Thyroid gland (tissue), 4 donors: Measurements from ENCODE around the gene ODF4. TPM values are rescaled to one million over a fixed set of nuclear protein-coding genes. Genes with fewer than 3 reads are reported as not detected.

Source experiments
- DNase-seq, 2 donors: peaks; one replicate each; pipeline ENCODE4 v3.0.0-alpha.2; 2019
- H3K27ac ChIP-seq, 3 donors: fragments of 200-600 bp; sonication (generic); 1 replicate in 2 of 3; 2 replicates in 1 of 3; pipeline ENCODE4 v1.5.1; 2016 to 2019; ENCODE audit warnings: mild to moderate bottlenecking in 1 of 3, moderate library complexity in 1 of 3
- H3K27me3 ChIP-seq: fragments of 200-600 bp; sonication (generic); one replicate; pipeline ENCODE4 v1.5.1; 2019
- H3K36me3 ChIP-seq, 2 donors: fragments of 200-600 bp; sonication (generic); one replicate each; pipeline ENCODE4 v1.5.1; 2016 to 2019
- H3K4me1 ChIP-seq, 2 donors: fragments of 200-600 bp; sonication (generic); one replicate each; pipeline ENCODE4 v1.5.1; 2017 to 2019
- H3K4me3 ChIP-seq, 3 donors: fragments of 200-600 bp; sonication (generic); replicated peaks in 1 of 3; 1 replicate in 2 of 3; 2 replicates in 1 of 3; pipeline ENCODE4 v1.5.1; 2016; ENCODE audit warnings: mild to moderate bottlenecking in 1 of 3
- H3K9me3 ChIP-seq: fragments of 200-600 bp; sonication (generic); one replicate; pipeline ENCODE4 v1.5.1; 2017
- POLR2A ChIP-seq, 2 donors: fragments of 450-650 bp; IDR thresholded peaks; one replicate each; pipeline ENCODE4 v1.6.1; 2017; ENCODE audit warnings: antibody characterized with exemption in 2 of 2, mild to moderate bottlenecking in 2 of 2, moderate library complexity in 1 of 2
- WGBS, 2 donors: methylation state at CpG; one replicate each; pipeline ENCODE4 v1.1.5; 2017; 5-methylcytosine and 5-hydroxymethylcytosine counted together
- intact Hi-C: fragments of 100-400 bp; cut with DNase I; formaldehyde crosslinking; loops from one replicate; pipeline ENCODE4 v1.15.1; 2023
- total RNA-seq, 4 donors: library from RNA; depleted of rRNA; stranded (reverse); fragments of >200 nt; gene quantifications; one replicate each; pipeline ENCODE4 v1.2.3, GENCODE V29; 2016
- TF ChIP-seq, protein P1 (sequence below), 6 experiments: fragments of 200-600 bp in 3 of 6; fragments of 450-650 bp in 3 of 6; sonication (generic) in 3 of 6; IDR thresholded peaks; one replicate each; pipeline ENCODE4 v1.5.1; 2016 to 2019; ENCODE audit warnings: antibody characterized with exemption in 6 of 6, mild to moderate bottlenecking in 2 of 6, inconsistent platforms in 1 of 6, moderate library complexity in 1 of 6

The ODF4 gene, protein sequence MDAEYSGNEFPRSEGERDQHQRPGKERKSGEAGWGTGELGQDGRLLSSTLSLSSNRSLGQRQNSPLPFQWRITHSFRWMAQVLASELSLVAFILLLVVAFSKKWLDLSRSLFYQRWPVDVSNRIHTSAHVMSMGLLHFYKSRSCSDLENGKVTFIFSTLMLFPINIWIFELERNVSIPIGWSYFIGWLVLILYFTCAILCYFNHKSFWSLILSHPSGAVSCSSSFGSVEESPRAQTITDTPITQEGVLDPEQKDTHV
- total RNA-seq: not detected

DNA sequence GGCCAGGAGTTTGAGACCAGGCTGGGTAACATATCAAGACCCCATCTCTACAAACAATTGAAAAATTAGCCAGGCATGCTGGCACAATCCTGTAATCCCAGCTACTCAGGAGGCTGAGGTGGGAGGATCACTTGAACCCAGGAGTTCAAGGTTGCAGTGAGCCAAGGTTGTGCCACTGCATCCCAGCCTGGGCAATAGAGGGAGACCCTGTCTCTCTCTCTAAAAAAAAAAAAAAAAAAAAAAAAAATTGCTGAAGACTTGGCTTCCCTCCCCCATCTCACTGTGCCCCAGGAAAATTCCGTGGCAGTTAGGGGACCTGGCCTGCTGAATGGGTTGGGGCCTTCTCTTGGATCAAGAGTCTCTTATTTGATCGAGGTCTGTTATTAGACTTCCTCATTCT is at the start of gene ODF4:
Gene ODF4 (plus strand): TSS at position 301 of the 400 bp plus-strand sequence. CDS start 212 bp downstream, outside the sequence.
- TF ChIP-seq, protein P1, sequence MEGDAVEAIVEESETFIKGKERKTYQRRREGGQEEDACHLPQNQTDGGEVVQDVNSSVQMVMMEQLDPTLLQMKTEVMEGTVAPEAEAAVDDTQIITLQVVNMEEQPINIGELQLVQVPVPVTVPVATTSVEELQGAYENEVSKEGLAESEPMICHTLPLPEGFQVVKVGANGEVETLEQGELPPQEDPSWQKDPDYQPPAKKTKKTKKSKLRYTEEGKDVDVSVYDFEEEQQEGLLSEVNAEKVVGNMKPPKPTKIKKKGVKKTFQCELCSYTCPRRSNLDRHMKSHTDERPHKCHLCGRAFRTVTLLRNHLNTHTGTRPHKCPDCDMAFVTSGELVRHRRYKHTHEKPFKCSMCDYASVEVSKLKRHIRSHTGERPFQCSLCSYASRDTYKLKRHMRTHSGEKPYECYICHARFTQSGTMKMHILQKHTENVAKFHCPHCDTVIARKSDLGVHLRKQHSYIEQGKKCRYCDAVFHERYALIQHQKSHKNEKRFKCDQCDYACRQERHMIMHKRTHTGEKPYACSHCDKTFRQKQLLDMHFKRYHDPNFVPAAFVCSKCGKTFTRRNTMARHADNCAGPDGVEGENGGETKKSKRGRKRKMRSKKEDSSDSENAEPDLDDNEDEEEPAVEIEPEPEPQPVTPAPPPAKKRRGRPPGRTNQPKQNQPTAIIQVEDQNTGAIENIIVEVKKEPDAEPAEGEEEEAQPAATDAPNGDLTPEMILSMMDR (IDR thresholded peaks at IDR 0.05): no peak
- TF ChIP-seq POLR2A (IDR thresholded peaks at IDR 0.05): no peak
- Histone ChIP-seq H3K27me3 (no peaks in the 10 kb centered on the region), H3K9me3 (no peaks in the 10 kb centered on the region), H3K27ac (no peak within 1 kb of the TSS), H3K36me3 (no peaks in the 10 kb centered on the region), H3K4me1 (no peaks in the 10 kb centered on the region), H3K4me3 (no peak within 1 kb of the TSS)
- intact Hi-C loops: no loop called here
- WGBS, 2 donors: 67 to 76% methylated on average over 2 of the region's 2 CpGs
- no peak for DNase-seq

DNA sequence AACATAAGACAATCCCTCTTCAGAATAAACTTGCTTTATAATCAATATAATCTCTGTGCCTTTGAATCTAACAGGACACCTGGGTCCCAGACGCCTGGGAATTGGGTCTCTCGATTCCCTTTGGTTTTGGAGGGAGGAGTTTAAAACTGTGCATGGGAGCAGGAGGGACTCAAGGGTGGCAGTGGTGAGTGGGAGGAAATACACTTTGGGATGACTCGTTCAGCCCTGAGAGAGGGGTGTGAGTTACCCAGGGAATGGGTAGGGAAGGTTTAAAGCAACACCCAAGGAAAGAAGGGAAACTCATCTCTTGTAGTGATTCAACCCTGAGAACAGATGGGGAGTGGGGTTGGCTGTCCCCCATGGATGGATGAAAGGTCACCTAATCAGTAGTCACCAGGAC is 49.6 kb upstream of the ODF4 start:
- Histone ChIP-seq H3K36me3 (no peaks in the 10 kb centered on the region), H3K27me3 (no peaks in the 10 kb centered on the region), H3K9me3 (no peaks in the 10 kb centered on the region), H3K27ac (no peak overlapping the region), H3K4me1 (peaks cover 17 to 34% of the 10 kb centered on the region in 2 donors), H3K4me3 (no peak overlapping the region)
- WGBS, 2 donors: 57 to 66% methylated on average over 3 of the region's 3 CpGs
- no peak for TF ChIP-seq POLR2A (IDR thresholded peaks at IDR 0.05)
- TF ChIP-seq, protein P1 (IDR thresholded peaks at IDR 0.05): no peak
- no peak for DNase-seq
- intact Hi-C loops: loop anchor here (10.0 kb wide), 2 partner anchors 65 to 105 kb away; no protein-coding TSS in a partner anchor

DNA sequence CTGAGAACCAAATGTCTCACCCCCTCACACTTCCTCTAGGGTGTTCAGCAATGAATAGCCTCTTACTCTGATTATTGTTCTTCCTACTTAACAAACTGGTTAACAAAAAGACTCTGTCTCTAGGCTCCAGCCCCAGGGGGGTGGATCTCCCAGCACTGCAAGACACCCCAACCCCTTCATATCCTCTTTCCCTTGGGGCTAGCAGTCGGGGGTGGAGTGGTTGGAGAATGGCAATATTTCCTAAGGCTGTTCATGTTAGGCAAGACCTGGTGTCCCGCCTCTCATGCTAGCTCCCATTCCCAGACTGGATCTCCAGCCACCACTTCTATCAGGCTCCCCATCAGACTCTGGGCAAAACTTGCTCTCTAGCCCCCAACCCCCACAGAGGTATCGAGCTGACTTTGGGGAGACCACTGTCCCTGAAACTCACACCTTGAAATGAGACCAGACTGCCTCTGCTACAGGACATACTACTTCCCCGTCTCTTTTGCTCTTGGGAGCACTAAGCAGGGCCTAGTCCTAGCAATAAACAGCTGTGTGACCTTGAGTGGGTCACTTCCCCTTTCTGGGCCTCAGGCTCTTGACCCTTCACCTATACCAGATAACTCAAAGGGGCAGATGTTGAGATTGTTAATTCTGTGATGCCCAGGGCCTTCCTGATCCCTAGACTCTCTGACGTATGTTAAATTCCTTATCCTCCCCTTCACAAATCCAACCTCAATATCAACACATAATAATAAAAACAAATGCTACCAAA is 46.8 kb upstream of the ODF4 start:
- peaks cover 11 to 24% of the 10 kb centered on the region in 2 donors for H3K4me1 ChIP-seq
- 89 to 91% methylated on average over 5 of the region's 5 CpGs for WGBS, 2 donors
- H3K9me3 ChIP-seq: no peaks in the 10 kb centered on the region
- intact Hi-C loops: loop anchor here (10.0 kb wide), 2 partner anchors 68 to 108 kb away; no protein-coding TSS in a partner anchor
- no peak for DNase-seq
- no peak overlapping the region for H3K4me3 ChIP-seq
- no peak for TF ChIP-seq POLR2A (IDR thresholded peaks at IDR 0.05)
- TF ChIP-seq, protein P1 (IDR thresholded peaks at IDR 0.05): no peak
- no peaks in the 10 kb centered on the region for H3K36me3 ChIP-seq
- no peak overlapping the region for H3K27ac ChIP-seq
- no peaks in the 10 kb centered on the region for H3K27me3 ChIP-seq

DNA sequence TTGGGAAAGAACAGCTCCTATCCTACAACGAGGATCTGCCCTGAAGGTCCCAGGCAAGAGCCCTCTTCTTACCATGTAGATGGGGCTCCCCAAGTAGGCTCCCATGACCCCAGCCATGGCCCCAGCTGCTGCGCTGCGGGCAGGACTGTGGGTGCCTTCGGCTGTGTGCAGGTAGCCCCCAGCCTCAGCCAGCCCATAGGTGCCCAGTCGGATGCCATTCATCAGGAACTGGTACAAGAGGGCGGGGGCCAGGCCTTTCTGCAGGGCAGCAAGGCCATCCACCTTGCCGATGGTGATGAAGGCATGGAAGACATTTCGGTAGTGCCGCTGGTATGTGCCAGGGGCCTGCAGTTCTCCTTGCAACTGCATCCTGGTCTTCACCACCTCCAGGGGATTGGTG is 45.3 kb upstream of the ODF4 start:
- Histone ChIP-seq H3K36me3 (no peaks in the 10 kb centered on the region), H3K4me3 (no peak overlapping the region), H3K4me1 (peaks cover 7 to 17% of the 10 kb centered on the region in 2 donors), H3K27me3 (no peaks in the 10 kb centered on the region), H3K9me3 (no peaks in the 10 kb centered on the region), H3K27ac (no peak overlapping the region)
- intact Hi-C loops: loop anchor here (10.0 kb wide), 2 partner anchors 70 to 110 kb away; no protein-coding TSS in a partner anchor
- TF ChIP-seq, protein P1 (IDR thresholded peaks at IDR 0.05): no peak
- TF ChIP-seq POLR2A (IDR thresholded peaks at IDR 0.05): no peak
- 91% methylated on average over 8 to 9 of the region's 9 CpGs for WGBS, 2 donors
- no peak for DNase-seq
